Adrenal gland (tissue), 5 donors: ENCODE data around the gene UFC1.

ENCODE experiments used
- CTCF ChIP-seq, 6 experiments: fragments of 450-650 bp in 4 of 6; fragments of 200-600 bp in 2 of 6; sonication (generic) in 1 of 6; IDR thresholded peaks; 1 replicate in 5 of 6; 2 replicates in 1 of 6; pipeline versions ENCODE4 v1.5.1 to v1.8.0; 2016 to 2021; ENCODE audit warnings: antibody characterized with exemption in 6 of 6, mild to moderate bottlenecking in 2 of 6, moderate library complexity in 1 of 6
- POLR2A ChIP-seq, 2 donors: fragments of 450-650 bp; IDR thresholded peaks; one replicate each; pipeline ENCODE4 v1.6.1; 2017; ENCODE audit warnings: antibody characterized with exemption in 2 of 2, mild to moderate bottlenecking in 2 of 2, moderate library complexity in 1 of 2
- donor health status: DM: no; HTN: no; CAD: no.

- TF ChIP-seq CTCF (IDR thresholded peaks at IDR 0.05) (no peak), POLR2A (IDR thresholded peaks at IDR 0.05) (peak in 1 of 2 donors; percentile 9)
These were observed 52.8 kb downstream of the UFC1 start for GRCh38 chr1:161206411-161207140.
